SK-N-SH treated with all-trans-retinoic acid at 6 μM for 48 hours (cell line): ENCODE measurements around the gene TP53INP2.
"Not testable (repeated sequence)": the region's sequence is repeated elsewhere in the genome, so short reads cannot be mapped to it uniquely, and the experiment has no call there.

Experiments
- POU6F1 ChIP-seq: fragments of 250-450 bp; sonication (Bioruptor Pico); IDR thresholded peaks from 2 replicates; pipeline ENCODE4 v1.8.0; 2021; ENCODE audit warnings: low read depth, mild to moderate bottlenecking, moderate library complexity, borderline replicate concordance
- ZFP3 ChIP-seq: fragments of 250-450 bp; sonication (Bioruptor Pico); IDR thresholded peaks from 2 replicates; pipeline ENCODE4 v1.5.0; 2020; ENCODE audit warnings: mild to moderate bottlenecking, moderate library complexity

- not testable (repeated sequence) for TF ChIP-seq POU6F1 (CRISPR knock-in tag); ZFP3
Observed at GRCh38 chr20:34719242-34720017, 15.3 kb downstream of the TP53INP2 start.
